BJ (cell line): Measurements from ENCODE around the gene DDX42. TPM values are rescaled to one million over a fixed set of nuclear protein-coding genes. Genes with fewer than 3 reads are reported as not detected.

Experiments used
- CTCF ChIA-PET: fragments of 350-600 bp; formaldehyde crosslinking; extraction: SDS; loops from one replicate; lab custom pipeline; 2021; ENCODE audit warnings: antibody characterized with exemption, inconsistent platforms; lab: Yijun Ruan, JAX
- POLR2A ChIA-PET: fragments of 300-600 bp; sonication (Branson Sonifier 250); formaldehyde crosslinking; extraction: SDS; loops from one replicate; lab custom pipeline; 2021; ENCODE audit warnings: antibody characterized with exemption; lab: Charles Lee
- DNase-seq: peaks from one replicate; pipeline ENCODE4 v3.0.0-alpha.2; 2011; ENCODE audit warnings: low read depth
- H3K27me3 ChIP-seq: 2 replicates; pipeline ENCODE4 v1.6.0; 2011; ENCODE audit warnings: low read length; ENCODE audit not compliant: control insufficient read depth, insufficient read depth
- H3K36me3 ChIP-seq: 2 replicates; pipeline ENCODE4 v1.5.1; 2011; ENCODE audit warnings: low read length; ENCODE audit not compliant: control insufficient read depth, insufficient read depth
- H3K4me3 ChIP-seq: 2 replicates; pipeline ENCODE4 v1.5.1; 2011; ENCODE audit warnings: low read depth, mild to moderate bottlenecking, control low read depth, low read length
- CTCF ChIP-seq: IDR thresholded peaks from 2 replicates; pipeline ENCODE4 v1.5.1; 2011; ENCODE audit warnings: low read depth, mild to moderate bottlenecking, control low read depth, inconsistent platforms, low read length, moderate library complexity; ENCODE audit not compliant: insufficient read depth
- polyA plus RNA-seq: library from polyadenylated mRNA; depleted of rRNA; stranded (reverse); fragments of >200 nt; gene quantifications from 2 replicates; pipeline ENCODE4 v1.2.3, GENCODE V29; 2011

DDX42 gene
- polyA plus RNA-seq, 1 experiment: 56.3 TPM

- Histone ChIP-seq H3K27me3 (no peaks in the 10 kb centered on the region), H3K36me3 (peaks cover 2% of the 10 kb centered on the region), H3K4me3 (peak overlapping the region; percentile 83)
- DNase-seq: no peak
- ChIA-PET CTCF (interaction anchor here (0.6 to 2.9 kb wide), 5 partner anchors 13 to 76 kb away, joined by 3 to 9 read pairs (median 3); no protein-coding TSS in a partner anchor), POLR2A (no interaction called here)
- no peak for TF ChIP-seq CTCF
Measured at GRCh38 chr17:63775420-63775819, 1.4 kb downstream of the DDX42 start.

- no peak for DNase-seq
- POLR2A ChIA-PET: no interaction called here
- no peak for TF ChIP-seq CTCF
- Histone ChIP-seq H3K4me3 (no peak overlapping the region), H3K36me3 (peaks cover 5% of the 10 kb centered on the region), H3K27me3 (no peaks in the 10 kb centered on the region)
- CTCF ChIA-PET: interaction anchor here (0.6 to 1.2 kb wide), 2 partner anchors 9 to 12 kb away, joined by 3 to 6 read pairs; no protein-coding TSS in a partner anchor
Measured at GRCh38 chr17:63780507-63780906, 6.5 kb downstream of the DDX42 start.

GRCh38 chr17:63780928-63781327 is 7.0 kb downstream of the DDX42 start:
- ChIA-PET CTCF (interaction anchor here (1.2 kb wide), 1 partner anchor 8 kb away, joined by 6 read pairs; no protein-coding TSS in a partner anchor), POLR2A (no interaction called here)
- H3K4me3 ChIP-seq: no peak overlapping the region
- no peak for TF ChIP-seq CTCF
- no peak for DNase-seq
- no peaks in the 10 kb centered on the region for H3K27me3 ChIP-seq
- H3K36me3 ChIP-seq: peaks cover 5% of the 10 kb centered on the region

- no peak for TF ChIP-seq CTCF
- H3K27me3 ChIP-seq: no peaks in the 10 kb centered on the region
- H3K36me3 ChIP-seq: peaks cover 7% of the 10 kb centered on the region
- no peak overlapping the region for H3K4me3 ChIP-seq
- ChIA-PET POLR2A (no interaction called here), CTCF (interaction anchor here (0.9 to 1.0 kb wide), 3 partner anchors 10 to 106 kb away, joined by 3 read pairs; no protein-coding TSS in a partner anchor)
- no peak for DNase-seq
Measured at GRCh38 chr17:63783522-63783921, 9.6 kb downstream of the DDX42 start.

GRCh38 chr17:63785556-63785955 is 11.6 kb downstream of the DDX42 start:
- H3K36me3 ChIP-seq: peaks cover 8% of the 10 kb centered on the region
- no peak overlapping the region for H3K4me3 ChIP-seq
- POLR2A ChIA-PET: no interaction called here
- no peaks in the 10 kb centered on the region for H3K27me3 ChIP-seq
- TF ChIP-seq CTCF: no peak
- DNase-seq: no peak
- CTCF ChIA-PET: no interaction called here
